Transverse colon (tissue), 3 donors: Measurements from ENCODE around the gene MSH3.

Experiments
- CTCF ChIP-seq, 5 experiments: fragments of 200-600 bp in 3 of 5; fragments of 450-650 bp in 2 of 5; sonication (generic) in 3 of 5; IDR thresholded peaks; 1 replicate in 2 of 5; 2 replicates in 3 of 5; pipeline ENCODE4 v1.5.1; 2016 to 2017; ENCODE audit warnings: antibody characterized with exemption in 5 of 5, inconsistent platforms in 3 of 5, mild to moderate bottlenecking in 2 of 5, moderate library complexity in 1 of 5
- POLR2A ChIP-seq: fragments of 450-650 bp; IDR thresholded peaks from one replicate; pipeline ENCODE4 v1.6.1; 2016; ENCODE audit warnings: antibody characterized with exemption, mild to moderate bottlenecking, moderate library complexity

DNA sequence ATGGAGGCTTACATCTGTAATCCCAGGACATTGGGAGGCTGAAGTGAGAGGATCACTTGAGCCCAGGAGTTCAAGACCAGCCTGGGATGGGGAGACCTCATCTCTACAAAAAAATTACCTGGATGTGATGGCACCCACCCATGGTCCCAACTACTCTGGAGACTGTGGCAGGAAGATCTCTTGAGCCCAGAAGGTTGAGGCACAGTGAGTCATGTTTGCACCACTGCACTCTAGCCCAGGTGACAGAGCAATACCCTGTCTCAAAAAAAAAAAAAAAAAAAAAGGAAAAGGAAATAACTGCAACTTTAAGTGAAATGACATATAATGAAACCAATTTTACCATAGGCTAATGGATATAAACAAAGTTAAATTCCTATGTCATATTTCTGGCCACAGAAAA, 152.5 kb downstream of the MSH3 start:
- TF ChIP-seq CTCF (IDR thresholded peaks at IDR 0.05) (no peak), POLR2A (no peak)
